Upper lobe of right lung (tissue), 1 donor: Measurements from ENCODE around the gene FBRSL1. TPM values are rescaled to one million over a fixed set of nuclear protein-coding genes. Genes with fewer than 3 reads are reported as not detected.
"Not testable (repeated sequence)": the region's sequence is repeated elsewhere in the genome, so short reads cannot be mapped to it uniquely, and the experiment has no call there.

Source experiments
- ATAC-seq: fragments of 200-7000 bp; cut with Tn5 transposase; one replicate; pipeline ENCODE4 v1.9.1; 2020; ENCODE audit warnings: mild to moderate bottlenecking, moderate library complexity
- DNase-seq: peaks from one replicate; pipeline ENCODE4 v3.0.0-alpha.2; 2020
- H3K27ac ChIP-seq: fragments of 200-600 bp; one replicate; pipeline ENCODE4 v1.8.0; 2022
- H3K27me3 ChIP-seq: fragments of 200-600 bp; one replicate; pipeline ENCODE4 v1.8.0; 2022; ENCODE audit warnings: mild to moderate bottlenecking
- H3K36me3 ChIP-seq: fragments of 200-600 bp; one replicate; pipeline ENCODE4 v1.8.0; 2022
- H3K4me1 ChIP-seq: fragments of 200-600 bp; one replicate; pipeline ENCODE4 v1.8.0; 2022
- H3K4me3 ChIP-seq: fragments of 200-600 bp; one replicate; pipeline ENCODE4 v1.8.0; 2022; ENCODE audit warnings: mild to moderate bottlenecking
- H3K9me3 ChIP-seq: fragments of 200-600 bp; one replicate; pipeline ENCODE4 v1.8.0; 2022
- CTCF ChIP-seq: fragments of 200-600 bp; IDR thresholded peaks from one replicate; pipeline ENCODE4 v1.8.0; 2022; ENCODE audit warnings: antibody characterized with exemption
- intact Hi-C: fragments of 100-400 bp; cut with DNase I; formaldehyde crosslinking; loops from one replicate; pipeline ENCODE4 v1.11.0; 2022
- total RNA-seq: library from RNA; stranded (reverse); fragmentation: NEBNext Ultra II Directional; extraction: Animal tissue kit (Norgen Biotek cat#: 25700); gene quantifications from one replicate; pipeline ENCODE4 v1.2.1, GENCODE V29; 2021
- donor health status: DM: no; HTN: yes; CAD: no; lungs with severe emphysema.

FBRSL1 gene
- total RNA-seq, 1 donor from 2014 or later: 49.5 TPM

DNA sequence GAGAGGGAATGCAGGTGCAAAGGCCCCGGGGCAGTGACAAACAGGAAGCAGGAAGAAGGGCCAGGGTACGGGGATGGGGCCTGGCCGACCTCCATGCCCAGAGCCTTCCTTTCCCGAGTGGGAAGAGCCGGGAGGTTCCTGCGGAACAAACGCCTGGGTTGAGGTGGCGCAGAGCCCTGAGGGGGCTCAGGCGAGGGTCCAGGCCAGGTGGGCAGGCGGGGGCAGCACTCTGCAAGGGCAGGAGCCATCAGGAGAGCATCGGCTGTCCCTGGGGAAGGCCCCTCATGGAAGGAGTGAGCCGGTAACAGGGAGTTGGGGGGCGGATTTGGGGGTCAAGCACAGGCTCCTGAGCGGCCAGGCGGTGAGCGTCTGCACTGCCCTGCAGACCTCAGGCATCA, 18.1 kb upstream of the FBRSL1 start:
- H3K9me3 ChIP-seq: no peaks in the 10 kb centered on the region

DNA sequence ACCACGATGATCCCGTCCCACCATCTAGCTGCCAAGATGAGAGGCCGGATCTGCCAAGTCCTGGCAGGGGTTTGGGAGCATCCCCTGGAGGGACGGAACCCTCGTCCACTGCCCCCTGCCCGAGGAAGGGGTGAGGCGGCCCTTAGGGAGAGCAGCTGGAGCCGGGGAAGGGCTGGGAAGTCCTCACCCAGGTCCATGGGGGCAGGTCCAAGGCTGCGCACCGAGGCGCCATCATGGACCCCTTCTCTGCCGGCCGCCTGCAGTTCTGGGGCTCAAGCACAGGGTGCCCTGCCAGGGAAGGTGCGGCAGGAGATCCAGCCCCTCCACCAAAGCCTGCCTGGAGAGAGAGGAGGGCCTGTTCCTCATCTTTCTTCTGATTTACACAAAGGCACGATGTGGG, 17.6 kb upstream of the FBRSL1 start:
- no peak for TF ChIP-seq CTCF
- H3K9me3 ChIP-seq: no peaks in the 10 kb centered on the region
- no peaks in the 10 kb centered on the region for H3K36me3 ChIP-seq
- ATAC-seq: no peak
- H3K4me1 ChIP-seq: no peaks in the 10 kb centered on the region
- no peak overlapping the region for H3K27ac ChIP-seq
- H3K4me3 ChIP-seq: no peak overlapping the region
- intact Hi-C loops: no loop called here
- no peak for DNase-seq
- peaks cover 7% of the 10 kb centered on the region for H3K27me3 ChIP-seq

More for the DNA sequence above, 18.1 kb upstream of the FBRSL1 start:
- Histone ChIP-seq H3K36me3 (no peaks in the 10 kb centered on the region), H3K4me3 (no peak overlapping the region), H3K27me3 (peaks cover 11% of the 10 kb centered on the region), H3K4me1 (no peaks in the 10 kb centered on the region), H3K27ac (no peak overlapping the region)
- intact Hi-C loops: no loop called here
- no peak for TF ChIP-seq CTCF
- ATAC-seq (no peak), DNase-seq (no peak)

- DNase-seq (no peak), ATAC-seq (no peak)
- Histone ChIP-seq H3K27me3 (no peaks in the 10 kb centered on the region), H3K4me3 (no peak overlapping the region), H3K4me1 (no peaks in the 10 kb centered on the region), H3K36me3 (no peaks in the 10 kb centered on the region), H3K9me3 (no peaks in the 10 kb centered on the region), H3K27ac (no peak overlapping the region)
- no peak for TF ChIP-seq CTCF
- intact Hi-C loops: no loop called here
These were observed 15.7 kb upstream of the FBRSL1 start for GRCh38 chr12:132474237-132474741.

DNA sequence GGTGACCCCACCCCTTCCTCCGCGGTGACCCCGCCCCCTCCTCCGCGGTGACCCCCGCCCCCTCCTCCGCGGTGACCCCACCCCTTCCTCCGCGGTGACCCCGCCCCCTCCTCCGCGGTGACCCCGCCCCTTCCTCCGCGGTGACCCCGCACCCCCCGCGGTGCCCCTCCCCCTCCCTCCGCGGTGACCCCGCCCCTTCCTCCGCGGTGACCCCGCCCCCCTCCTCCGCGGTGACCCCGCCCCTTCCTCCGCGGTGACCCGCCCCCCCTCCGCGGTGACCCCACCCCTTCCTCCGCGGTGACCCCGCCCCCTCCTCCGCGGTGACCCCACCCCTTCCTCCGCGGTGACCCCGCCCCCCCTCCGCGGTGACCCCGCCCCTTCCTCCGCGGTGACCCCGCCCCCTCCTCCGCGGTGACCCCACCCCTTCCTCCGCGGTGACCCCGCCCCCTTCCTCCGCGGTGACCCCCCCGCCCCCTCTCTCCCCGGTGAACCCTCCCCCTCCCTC, 15.1 kb upstream of the FBRSL1 start:
- H3K4me1 ChIP-seq, H3K27ac ChIP-seq, ATAC-seq, H3K36me3 ChIP-seq, H3K27me3 ChIP-seq, H3K9me3 ChIP-seq, intact Hi-C loops, H3K4me3 ChIP-seq, DNase-seq: not testable (repeated sequence)

DNA sequence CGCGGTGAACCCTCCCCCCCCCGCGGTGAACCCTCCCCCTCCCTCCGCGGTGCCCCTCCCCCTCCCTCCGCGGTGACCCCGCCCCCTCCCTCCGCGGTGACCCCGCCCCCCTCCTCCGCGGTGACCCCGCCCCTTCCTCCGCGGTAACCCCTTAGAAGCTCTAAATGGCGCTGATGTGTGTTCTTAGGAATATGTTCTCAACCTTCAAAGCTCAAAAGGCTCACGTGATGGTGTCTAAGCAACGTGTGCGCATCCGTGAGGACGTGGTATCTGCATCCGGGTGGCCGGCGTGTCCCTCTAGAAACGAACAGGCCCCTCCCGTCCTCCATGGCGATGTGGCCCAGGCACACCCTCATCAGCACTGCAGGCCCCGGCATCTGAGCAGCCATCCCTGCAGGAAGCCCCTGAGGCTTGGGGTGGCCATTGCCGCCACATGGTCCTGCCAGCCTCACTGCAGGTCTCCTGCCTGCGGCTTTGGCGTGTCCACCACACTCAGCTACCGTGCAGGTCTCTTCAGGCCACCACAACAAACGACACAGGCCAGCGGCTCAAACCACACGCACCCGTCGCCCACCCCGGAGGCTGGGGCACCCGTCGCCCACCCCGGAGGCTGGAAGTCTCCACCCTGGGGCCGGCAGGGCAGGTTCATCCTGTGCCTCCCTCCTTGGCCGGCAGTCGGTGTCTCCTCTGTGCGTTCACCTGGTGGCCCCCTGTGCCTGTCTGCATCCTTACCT, 14.5 kb upstream of the FBRSL1 start:
- ATAC-seq: no peak
- Histone ChIP-seq H3K27me3 (no peaks in the 10 kb centered on the region), H3K9me3 (no peaks in the 10 kb centered on the region), H3K4me1 (no peaks in the 10 kb centered on the region), H3K4me3 (no peak overlapping the region), H3K36me3 (no peaks in the 10 kb centered on the region), H3K27ac (no peak overlapping the region)
- intact Hi-C loops: no loop called here
- TF ChIP-seq CTCF: no peak
- no peak for DNase-seq

DNA sequence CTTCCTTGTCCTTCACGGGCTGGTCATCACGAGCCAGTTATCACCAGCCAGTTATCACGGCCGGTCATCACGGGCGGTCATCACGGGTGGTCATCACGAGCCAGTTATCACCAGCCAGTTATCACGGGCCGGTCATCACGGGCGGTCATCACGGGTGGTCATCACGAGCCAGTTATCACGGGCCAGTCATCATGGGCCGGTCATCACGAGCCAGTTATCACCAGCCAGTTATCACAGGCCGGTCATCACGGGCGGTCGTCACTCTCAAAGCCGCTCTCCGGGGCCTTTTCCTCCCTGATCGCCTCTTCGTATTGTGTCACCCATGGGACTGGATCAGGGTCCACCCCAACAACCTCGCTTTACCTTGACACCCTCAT, 13.9 kb upstream of the FBRSL1 start:
- intact Hi-C loops: no loop called here
- no peaks in the 10 kb centered on the region for H3K9me3 ChIP-seq
- no peak for TF ChIP-seq CTCF
- DNase-seq (no peak), ATAC-seq (no peak)
- no peaks in the 10 kb centered on the region for H3K4me1 ChIP-seq
- no peak overlapping the region for H3K27ac ChIP-seq
- H3K36me3 ChIP-seq: no peaks in the 10 kb centered on the region
- H3K4me3 ChIP-seq: no peak overlapping the region
- no peaks in the 10 kb centered on the region for H3K27me3 ChIP-seq
